GM04503 (cell line): Measurements from ENCODE around the gene NECTIN2.
"Not testable (repeated sequence)": the region's sequence is repeated elsewhere in the genome, so short reads cannot be mapped to it uniquely, and the experiment has no call there.

ENCODE experiments used
- DNase-seq: peaks from one replicate; pipeline ENCODE4 v3.0.0-alpha.2; 2012; ENCODE audit warnings: low read depth

The NECTIN2 gene

GRCh38 chr19:44908836-44909261, 62.8 kb downstream of the NECTIN2 start:
- no peak for DNase-seq

- no peak for DNase-seq
Measured at GRCh38 chr19:44909775-44910174, 63.7 kb downstream of the NECTIN2 start.

- not testable (repeated sequence) for DNase-seq
Measured at GRCh38 chr19:44911896-44912295, 65.8 kb downstream of the NECTIN2 start.

GRCh38 chr19:44912854-44913253, 66.8 kb downstream of the NECTIN2 start:
- no peak for DNase-seq

- DNase-seq = not testable (repeated sequence)
Measured at GRCh38 chr19:44913512-44914432, 67.7 kb downstream of the NECTIN2 start.

- not testable (repeated sequence) for DNase-seq
Measured at GRCh38 chr19:44914433-44915206, 68.5 kb downstream of the NECTIN2 start, which contains the start of gene APOC1. Gene APOC1, plus strand, starts transcription at chr19:44914608. Its CDS starts 284 bp downstream, at chr19:44914892.

- DNase-seq = no peak
Measured at GRCh38 chr19:44924243-44924725, 78.2 kb downstream of the NECTIN2 start.

GRCh38 chr19:44925114-44925891, 79.2 kb downstream of the NECTIN2 start:
- no peak for DNase-seq

- DNase-seq = not testable (repeated sequence)
Measured at GRCh38 chr19:44926245-44927077, 80.4 kb downstream of the NECTIN2 start.

- no peak for DNase-seq
Measured at GRCh38 chr19:44927746-44928145, 81.6 kb downstream of the NECTIN2 start.

- no peak for DNase-seq
Measured at GRCh38 chr19:44930088-44930487, 84.0 kb downstream of the NECTIN2 start.

- no peak for DNase-seq
Measured at GRCh38 chr19:44931541-44931940, 85.4 kb downstream of the NECTIN2 start.
